Astrocyte (in vitro differentiated cells and primary cell): ENCODE measurements around the gene MTARC2.

Experiments used
- EZH2 ChIP-seq: IDR thresholded peaks from 2 replicates; pipeline ENCODE4 v1.6.1; 2012; ENCODE audit warnings: mild to moderate bottlenecking, low read length, inconsistent platforms; ENCODE audit not compliant: insufficient read depth
- TF ChIP-seq, protein P1 (sequence below): IDR thresholded peaks from 2 replicates; pipeline ENCODE4 v1.5.1; 2011; ENCODE audit warnings: low read depth, mild to moderate bottlenecking, inconsistent platforms, low read length, moderate library complexity; ENCODE audit not compliant: insufficient read depth

DNA sequence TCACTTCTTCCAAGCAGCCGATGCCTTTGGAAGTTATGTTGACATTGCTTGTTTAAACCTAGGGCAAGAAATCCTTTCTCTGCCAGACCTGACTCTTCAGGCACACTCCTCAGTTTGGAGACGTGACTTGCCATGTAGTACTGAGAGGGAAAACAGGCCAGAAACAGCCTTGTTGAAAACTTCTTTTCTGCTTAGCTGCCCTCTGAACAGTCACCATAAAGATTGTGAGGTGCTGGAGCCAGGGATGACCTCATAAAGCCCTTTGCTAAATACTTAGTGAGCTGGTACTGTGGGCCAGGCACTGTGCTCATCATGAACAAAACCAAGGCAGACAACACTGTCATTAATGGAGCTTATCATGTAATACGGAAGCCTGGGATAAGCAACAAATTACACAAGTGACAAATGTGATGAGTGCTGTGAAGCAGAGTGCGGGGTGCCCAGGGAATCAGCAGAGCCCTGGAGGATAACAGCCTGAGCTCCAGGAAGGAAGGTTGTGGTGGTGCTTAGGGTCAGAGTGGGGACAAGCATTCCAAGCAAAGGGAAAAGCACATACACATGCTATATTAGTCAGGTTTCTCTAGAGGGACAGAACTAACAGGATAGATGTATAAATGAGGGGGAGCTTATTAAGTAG lies 80.9 kb downstream of the MTARC2 start:
- TF ChIP-seq, protein P1, sequence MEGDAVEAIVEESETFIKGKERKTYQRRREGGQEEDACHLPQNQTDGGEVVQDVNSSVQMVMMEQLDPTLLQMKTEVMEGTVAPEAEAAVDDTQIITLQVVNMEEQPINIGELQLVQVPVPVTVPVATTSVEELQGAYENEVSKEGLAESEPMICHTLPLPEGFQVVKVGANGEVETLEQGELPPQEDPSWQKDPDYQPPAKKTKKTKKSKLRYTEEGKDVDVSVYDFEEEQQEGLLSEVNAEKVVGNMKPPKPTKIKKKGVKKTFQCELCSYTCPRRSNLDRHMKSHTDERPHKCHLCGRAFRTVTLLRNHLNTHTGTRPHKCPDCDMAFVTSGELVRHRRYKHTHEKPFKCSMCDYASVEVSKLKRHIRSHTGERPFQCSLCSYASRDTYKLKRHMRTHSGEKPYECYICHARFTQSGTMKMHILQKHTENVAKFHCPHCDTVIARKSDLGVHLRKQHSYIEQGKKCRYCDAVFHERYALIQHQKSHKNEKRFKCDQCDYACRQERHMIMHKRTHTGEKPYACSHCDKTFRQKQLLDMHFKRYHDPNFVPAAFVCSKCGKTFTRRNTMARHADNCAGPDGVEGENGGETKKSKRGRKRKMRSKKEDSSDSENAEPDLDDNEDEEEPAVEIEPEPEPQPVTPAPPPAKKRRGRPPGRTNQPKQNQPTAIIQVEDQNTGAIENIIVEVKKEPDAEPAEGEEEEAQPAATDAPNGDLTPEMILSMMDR, result no peak
- no peak for TF ChIP-seq EZH2
